Mucosa of descending colon (tissue), 3 donors: ENCODE data around the gene HS3ST3B1. TPM values are rescaled to one million over a fixed set of nuclear protein-coding genes. Genes with fewer than 3 reads are reported as not detected.

Experiments used
- ATAC-seq: fragments of 200-7000 bp; cut with Tn5 transposase; one replicate; pipeline ENCODE4 v1.9.1; 2020; ENCODE audit warnings: mild to moderate bottlenecking, moderate library complexity
- DNase-seq, 3 donors: peaks; one replicate each; pipeline ENCODE4 v3.0.0-alpha.2; 2020
- H3K36me3 ChIP-seq: fragments of 200-600 bp; one replicate; pipeline ENCODE4 v1.8.0; 2021; ENCODE audit warnings: low read depth, mild to moderate bottlenecking
- H3K4me1 ChIP-seq: fragments of 200-600 bp; one replicate; pipeline ENCODE4 v1.8.0; 2021; ENCODE audit warnings: low read depth, mild to moderate bottlenecking
- H3K4me3 ChIP-seq: fragments of 200-600 bp; one replicate; pipeline ENCODE4 v1.8.0; 2021; ENCODE audit warnings: mild to moderate bottlenecking
- H3K9me3 ChIP-seq: fragments of 200-600 bp; one replicate; pipeline ENCODE4 v1.8.0; 2021; ENCODE audit warnings: mild to moderate bottlenecking
- intact Hi-C, 2 donors: fragments of 100-400 bp; cut with DNase I in 1 of 2; cut with micrococcal nuclease in 1 of 2; formaldehyde crosslinking; loops; one replicate each; pipeline versions ENCODE4 v1.11.0 to v1.11.1; 2022; cut with DNase I, micrococcal nuclease
- total RNA-seq, 3 donors: library from RNA; stranded (reverse); fragmentation: NEBNext Ultra II Directional in 2 of 3; extraction: Animal tissue kit (Norgen Biotek cat#: 25700) in 2 of 3; gene quantifications; one replicate each; pipeline versions ENCODE4 v1.2.1 to v1.2.4, GENCODE V29; 2021 to 2023
- TF ChIP-seq, protein P1 (sequence below): fragments of 200-600 bp; IDR thresholded peaks from one replicate; pipeline ENCODE4 v1.8.0; 2022; ENCODE audit warnings: antibody characterized with exemption, mild to moderate bottlenecking
- donor health status: DM: no; HTN: no; CAD: no; lungs with moderate emphysema.
- donor health status: DM: no; HTN: no; CAD: no.
- donor health status: DM: no; HTN: yes; CAD: no.

The HS3ST3B1 gene
- total RNA-seq, 3 donors from 2014 or later, result 1.4 to 1.6 (median 1.5) TPM

DNA sequence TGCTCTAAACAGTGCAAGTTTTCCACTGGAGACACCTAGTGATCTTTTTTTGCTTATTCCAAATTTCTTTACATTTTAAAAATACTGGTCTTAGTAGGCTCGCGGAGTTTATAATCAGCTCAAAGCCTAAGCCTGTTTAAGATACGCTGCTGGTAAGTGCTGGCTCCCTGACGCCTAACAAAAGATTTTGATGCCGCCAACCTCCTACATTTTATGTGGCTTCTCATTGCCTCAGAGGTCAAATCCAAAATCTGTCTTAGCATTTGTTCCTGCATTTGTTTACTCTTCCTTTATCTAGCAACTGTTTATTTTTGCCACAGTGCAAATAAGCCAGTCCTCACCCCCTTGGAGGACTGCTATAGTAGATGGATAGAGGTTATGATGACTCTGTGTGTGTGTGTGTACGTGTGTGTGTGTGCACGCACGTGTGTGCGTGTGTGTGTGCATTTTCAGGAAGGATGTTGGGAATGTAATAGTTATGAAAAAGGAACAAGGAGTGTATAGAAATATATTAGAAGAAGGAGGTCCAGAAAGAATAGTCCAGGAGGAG is 24.8 kb downstream of the HS3ST3B1 start:
- H3K36me3 ChIP-seq, result no peaks in the 10 kb centered on the region
- TF ChIP-seq, protein P1, sequence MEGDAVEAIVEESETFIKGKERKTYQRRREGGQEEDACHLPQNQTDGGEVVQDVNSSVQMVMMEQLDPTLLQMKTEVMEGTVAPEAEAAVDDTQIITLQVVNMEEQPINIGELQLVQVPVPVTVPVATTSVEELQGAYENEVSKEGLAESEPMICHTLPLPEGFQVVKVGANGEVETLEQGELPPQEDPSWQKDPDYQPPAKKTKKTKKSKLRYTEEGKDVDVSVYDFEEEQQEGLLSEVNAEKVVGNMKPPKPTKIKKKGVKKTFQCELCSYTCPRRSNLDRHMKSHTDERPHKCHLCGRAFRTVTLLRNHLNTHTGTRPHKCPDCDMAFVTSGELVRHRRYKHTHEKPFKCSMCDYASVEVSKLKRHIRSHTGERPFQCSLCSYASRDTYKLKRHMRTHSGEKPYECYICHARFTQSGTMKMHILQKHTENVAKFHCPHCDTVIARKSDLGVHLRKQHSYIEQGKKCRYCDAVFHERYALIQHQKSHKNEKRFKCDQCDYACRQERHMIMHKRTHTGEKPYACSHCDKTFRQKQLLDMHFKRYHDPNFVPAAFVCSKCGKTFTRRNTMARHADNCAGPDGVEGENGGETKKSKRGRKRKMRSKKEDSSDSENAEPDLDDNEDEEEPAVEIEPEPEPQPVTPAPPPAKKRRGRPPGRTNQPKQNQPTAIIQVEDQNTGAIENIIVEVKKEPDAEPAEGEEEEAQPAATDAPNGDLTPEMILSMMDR, result no peak
- DNase-seq (no peak), ATAC-seq (no peak)
- H3K4me3 ChIP-seq, result no peak overlapping the region
- peaks cover 3% of the 10 kb centered on the region for H3K4me1 ChIP-seq
- intact Hi-C loops, result no loop called here
- no peaks in the 10 kb centered on the region for H3K9me3 ChIP-seq

DNA sequence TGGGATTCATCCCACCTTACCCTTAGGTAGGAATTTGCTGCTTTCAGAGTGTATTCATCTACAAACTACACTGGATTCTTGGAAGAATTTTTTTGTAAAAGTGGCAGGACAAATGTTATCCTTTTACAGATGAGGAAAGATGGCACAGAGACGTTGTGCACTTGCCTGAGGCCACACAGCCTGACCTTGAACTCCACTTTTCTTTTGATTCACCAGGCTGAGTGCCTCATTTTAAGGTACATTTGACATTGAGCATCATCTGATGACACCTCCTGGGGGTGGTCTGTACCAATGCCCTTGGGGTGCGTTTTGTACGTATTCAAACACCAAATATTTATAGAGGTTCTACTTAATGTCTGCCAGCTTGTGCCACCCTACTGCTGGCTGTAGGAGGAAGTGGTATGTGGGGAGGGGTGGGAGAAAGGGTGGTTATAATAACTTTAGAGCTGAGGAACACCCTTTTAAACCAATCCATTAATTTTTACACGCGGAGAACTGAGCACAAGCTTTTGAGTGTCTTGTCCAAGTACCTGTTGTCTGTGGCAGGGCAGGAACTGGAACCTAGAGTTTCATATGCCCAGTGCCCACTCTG is 29.1 kb downstream of the HS3ST3B1 start:
- H3K4me1 ChIP-seq, result no peaks in the 10 kb centered on the region
- intact Hi-C loops, result no loop called here
- no peaks in the 10 kb centered on the region for H3K9me3 ChIP-seq
- ATAC-seq (no peak), DNase-seq (no peak)
- TF ChIP-seq, protein P1, result no peak
- no peak overlapping the region for H3K4me3 ChIP-seq
- no peaks in the 10 kb centered on the region for H3K36me3 ChIP-seq

DNA sequence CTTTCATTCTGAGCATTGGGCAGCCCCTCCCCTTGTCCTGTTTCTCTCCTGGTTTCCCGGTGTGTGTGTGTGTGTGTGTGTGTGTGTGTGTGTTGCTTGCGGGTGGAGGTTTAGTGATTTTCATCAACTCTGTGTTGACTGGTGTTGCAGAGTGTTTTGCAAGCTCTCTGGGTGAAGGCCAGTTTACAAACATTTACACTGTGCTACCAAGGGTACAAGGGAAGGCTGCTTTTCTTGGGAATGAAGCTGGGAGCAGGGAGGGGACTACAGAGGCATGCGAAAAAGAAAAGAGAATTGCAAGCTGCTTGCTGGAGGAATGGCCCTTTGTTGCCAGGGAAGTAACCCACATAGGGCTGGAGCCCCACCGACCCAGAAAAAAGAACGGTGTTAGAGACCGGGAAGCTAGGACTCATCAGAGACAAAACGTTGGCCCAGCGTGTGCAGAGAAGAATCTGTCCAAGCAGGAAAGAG is 29.6 kb downstream of the HS3ST3B1 start:
- H3K4me1 ChIP-seq, result no peaks in the 10 kb centered on the region
- intact Hi-C loops, result no loop called here

DNA sequence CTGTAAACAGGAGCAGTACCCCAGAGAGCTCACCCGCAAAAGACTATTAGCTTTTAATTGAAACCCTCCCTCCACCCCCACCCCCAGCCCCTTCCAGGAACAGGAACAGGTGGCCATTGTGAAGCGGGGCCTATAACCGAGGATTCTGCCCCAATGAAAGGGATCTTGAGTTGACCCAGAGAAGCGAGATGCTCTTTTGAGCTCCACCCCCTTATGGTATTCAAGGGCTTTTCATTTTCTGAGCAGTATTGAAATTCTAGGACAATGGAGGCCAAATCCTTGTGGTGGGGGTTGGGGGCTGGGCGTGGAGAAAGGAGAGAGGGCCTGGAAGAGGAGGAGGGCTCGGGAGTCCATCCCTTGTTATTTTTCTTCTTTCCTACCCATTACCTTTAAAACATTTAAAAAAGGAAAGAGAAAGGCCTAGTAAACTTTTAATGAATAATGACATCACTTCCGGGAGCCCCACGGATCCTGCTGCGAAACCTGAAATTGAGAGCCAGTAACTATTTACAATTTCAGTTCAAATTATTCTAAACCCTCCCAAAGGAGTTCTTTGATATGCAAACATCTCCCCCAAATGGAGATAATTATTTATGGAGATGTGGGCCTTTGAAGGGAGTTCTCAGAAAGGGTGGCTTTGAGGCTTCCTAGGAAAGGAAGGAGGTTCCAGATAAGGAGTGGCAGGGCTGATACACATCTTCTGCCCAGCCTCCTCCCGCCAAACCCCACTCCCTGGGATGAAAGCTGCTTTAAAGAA is 30.5 kb downstream of the HS3ST3B1 start:
- ATAC-seq (no peak), DNase-seq (no peak)
- TF ChIP-seq, protein P1, result no peak
- intact Hi-C loops, result no loop called here
- Histone ChIP-seq H3K4me1 (no peaks in the 10 kb centered on the region), H3K36me3 (no peaks in the 10 kb centered on the region), H3K9me3 (no peaks in the 10 kb centered on the region), H3K4me3 (no peak overlapping the region)

More for the DNA sequence above, 29.6 kb downstream of the HS3ST3B1 start:
- ATAC-seq, result peak; percentile 53
- no peak overlapping the region for H3K4me3 ChIP-seq
- no peaks in the 10 kb centered on the region for H3K36me3 ChIP-seq
- no peak for DNase-seq
- TF ChIP-seq, protein P1, result no peak
- H3K9me3 ChIP-seq, result no peaks in the 10 kb centered on the region

DNA sequence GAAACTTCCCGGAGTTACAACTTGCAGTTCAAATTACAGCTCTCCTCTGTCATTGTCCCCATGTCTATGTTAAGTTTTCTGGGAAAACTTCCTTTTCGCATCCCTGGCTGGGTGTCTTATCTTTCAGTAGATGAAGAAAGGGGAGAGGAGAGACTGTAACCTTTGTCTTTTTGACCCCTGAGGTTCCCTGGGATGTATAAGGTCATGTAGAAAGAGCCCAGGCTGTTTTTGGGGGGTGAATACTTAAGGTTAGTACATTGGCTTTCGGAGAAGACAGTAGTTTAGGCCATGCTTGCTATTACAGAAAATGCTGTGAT is 31.1 kb downstream of the HS3ST3B1 start:
- no peak overlapping the region for H3K4me3 ChIP-seq
- H3K9me3 ChIP-seq, result no peaks in the 10 kb centered on the region
- intact Hi-C loops, result no loop called here
- TF ChIP-seq, protein P1, result no peak
- ATAC-seq, result no peak
- no peak for DNase-seq
- H3K4me1 ChIP-seq, result no peaks in the 10 kb centered on the region
- no peaks in the 10 kb centered on the region for H3K36me3 ChIP-seq
